IPS-NIHi7 (cell line): ENCODE results near the gene APOD.

Experiments used
- DNase-seq: peaks from one replicate; pipeline ENCODE4 v3.0.0; 2012; ENCODE audit warnings: mixed read lengths; ENCODE audit errors: extremely low spot score

The APOD gene

GRCh38 chr3:195526492-195526891 lies 57.2 kb downstream of the APOD start:
- no peak for DNase-seq

- DNase-seq, result no peak
Measured at GRCh38 chr3:195524171-195524896, 59.4 kb downstream of the APOD start.

- peak; percentile 26 for DNase-seq
Measured at GRCh38 chr3:195522254-195523023, 61.3 kb downstream of the APOD start.
